PC-9 (cell line): ENCODE measurements around the gene MICALL2.

Experiments used
- EZH2 ChIP-seq: fragments of 200-600 bp; sonication (generic); IDR thresholded peaks from 2 replicates; pipeline ENCODE4 v1.8.0; 2017; ENCODE audit warnings: antibody characterized with exemption, low read depth
- TF ChIP-seq, protein P1 (sequence below): fragments of 200-600 bp; sonication (generic); conservative IDR thresholded peaks from 2 replicates; pipeline ENCODE4 v1.6.1; 2017; ENCODE audit warnings: mixed run types, antibody characterized with exemption, mild to moderate bottlenecking, moderate library complexity

DNA sequence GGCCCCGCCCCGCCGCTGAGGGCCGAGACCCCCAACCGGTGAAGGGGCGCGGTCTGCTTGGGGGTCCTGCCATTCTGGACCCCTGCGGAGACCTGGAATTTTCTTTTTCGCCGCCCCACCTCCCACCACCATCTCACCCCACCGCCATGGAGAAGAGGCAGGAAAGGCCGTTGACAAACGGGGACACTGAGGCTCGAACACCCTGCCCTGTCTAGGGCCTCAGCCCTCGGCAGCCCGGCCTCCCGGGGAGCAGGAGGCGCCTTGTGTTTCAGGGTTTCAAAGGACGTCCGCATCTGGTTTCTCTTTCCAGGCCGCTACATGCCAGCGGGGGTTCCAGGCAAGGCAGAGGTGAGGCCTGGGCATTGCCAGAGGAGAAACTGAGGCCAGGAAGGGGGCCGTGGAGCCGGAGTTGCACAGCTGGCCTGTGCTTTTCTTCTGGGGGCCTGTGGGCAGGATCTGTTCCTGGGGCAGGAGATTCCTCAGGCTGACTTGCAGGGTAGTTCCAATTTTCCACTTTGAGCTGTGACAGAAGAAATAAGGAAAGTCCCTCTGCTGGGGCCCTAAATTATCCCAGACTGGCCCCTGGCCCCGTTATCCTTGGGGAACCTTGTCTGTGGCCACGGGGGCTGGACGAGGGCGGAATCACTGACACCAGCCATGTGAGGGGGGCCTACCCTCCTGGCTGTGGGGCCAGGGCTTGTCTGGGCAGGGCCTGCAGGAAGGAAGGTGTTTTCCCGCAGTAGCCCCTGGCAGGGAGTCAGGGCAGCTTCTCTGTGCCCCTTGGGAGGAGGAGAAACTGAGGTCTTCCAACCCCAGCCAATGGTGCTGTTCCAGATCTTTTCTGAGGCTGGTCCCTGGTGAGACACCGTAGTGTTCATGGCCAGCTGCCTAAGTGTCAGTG, 900 bp upstream of the MICALL2 start:
- TF ChIP-seq, protein P1, sequence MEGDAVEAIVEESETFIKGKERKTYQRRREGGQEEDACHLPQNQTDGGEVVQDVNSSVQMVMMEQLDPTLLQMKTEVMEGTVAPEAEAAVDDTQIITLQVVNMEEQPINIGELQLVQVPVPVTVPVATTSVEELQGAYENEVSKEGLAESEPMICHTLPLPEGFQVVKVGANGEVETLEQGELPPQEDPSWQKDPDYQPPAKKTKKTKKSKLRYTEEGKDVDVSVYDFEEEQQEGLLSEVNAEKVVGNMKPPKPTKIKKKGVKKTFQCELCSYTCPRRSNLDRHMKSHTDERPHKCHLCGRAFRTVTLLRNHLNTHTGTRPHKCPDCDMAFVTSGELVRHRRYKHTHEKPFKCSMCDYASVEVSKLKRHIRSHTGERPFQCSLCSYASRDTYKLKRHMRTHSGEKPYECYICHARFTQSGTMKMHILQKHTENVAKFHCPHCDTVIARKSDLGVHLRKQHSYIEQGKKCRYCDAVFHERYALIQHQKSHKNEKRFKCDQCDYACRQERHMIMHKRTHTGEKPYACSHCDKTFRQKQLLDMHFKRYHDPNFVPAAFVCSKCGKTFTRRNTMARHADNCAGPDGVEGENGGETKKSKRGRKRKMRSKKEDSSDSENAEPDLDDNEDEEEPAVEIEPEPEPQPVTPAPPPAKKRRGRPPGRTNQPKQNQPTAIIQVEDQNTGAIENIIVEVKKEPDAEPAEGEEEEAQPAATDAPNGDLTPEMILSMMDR = no peak
- TF ChIP-seq EZH2 = no peak
